Ascending aorta (tissue), 2 donors: ENCODE measurements around the gene PKN1. TPM values are rescaled to one million over a fixed set of nuclear protein-coding genes. Genes with fewer than 3 reads are reported as not detected.

Experiments used
- DNase-seq, 2 donors: peaks; one replicate each; pipeline ENCODE4 v3.0.0-alpha.2; 2019; ENCODE audit warnings: low spot score in 2 of 2
- H3K27ac ChIP-seq, 2 donors: fragments of 200-600 bp; sonication (generic); one replicate each; pipeline ENCODE4 v1.5.1; 2016 to 2017; ENCODE audit warnings: mild to moderate bottlenecking in 1 of 2
- H3K27me3 ChIP-seq: fragments of 200-600 bp; sonication (generic); one replicate; pipeline ENCODE4 v1.5.1; 2017
- H3K36me3 ChIP-seq, 2 donors: fragments of 200-600 bp; sonication (generic); one replicate each; pipeline ENCODE4 v1.5.1; 2016
- H3K4me1 ChIP-seq, 2 donors: fragments of 200-600 bp; sonication (generic); one replicate each; pipeline ENCODE4 v1.5.1; 2016 to 2017; ENCODE audit warnings: mild to moderate bottlenecking in 1 of 2
- H3K4me3 ChIP-seq, 2 donors: fragments of 200-600 bp; sonication (generic); one replicate each; pipeline ENCODE4 v1.5.1; 2016 to 2017; ENCODE audit warnings: mild to moderate bottlenecking in 1 of 2
- H3K9me3 ChIP-seq, 2 donors: fragments of 200-600 bp; sonication (generic); one replicate each; pipeline ENCODE4 v1.5.1; 2016
- intact Hi-C: fragments of 100-400 bp; cut with DNase I; formaldehyde crosslinking; loops from one replicate; pipeline ENCODE4 v1.15.1; 2023
- total RNA-seq: library from RNA; depleted of rRNA; stranded (reverse); fragments of >200 nt; gene quantifications from one replicate; pipeline ENCODE4 v1.1.0, GENCODE V29; 2016
- TF ChIP-seq, protein P1 (sequence below), 3 experiments: fragments of 200-600 bp in 2 of 3; fragments of 450-650 bp in 1 of 3; sonication (generic) in 2 of 3; IDR thresholded peaks; one replicate each; pipeline ENCODE4 v1.5.1; 2016 to 2019; ENCODE audit warnings: antibody characterized with exemption in 3 of 3, mild to moderate bottlenecking in 1 of 3, moderate library complexity in 1 of 3

The PKN1 gene
- total RNA-seq, 1 donor from 2014 or later = 231 TPM

- Histone ChIP-seq H3K36me3 (peaks cover 38 to 57% of the 10 kb centered on the region in 2 donors), H3K9me3 (no peaks in the 10 kb centered on the region)
- intact Hi-C loops = no loop called here
Observed at GRCh38 chr19:14482172-14482941, 49.3 kb downstream of the PKN1 start.

DNA sequence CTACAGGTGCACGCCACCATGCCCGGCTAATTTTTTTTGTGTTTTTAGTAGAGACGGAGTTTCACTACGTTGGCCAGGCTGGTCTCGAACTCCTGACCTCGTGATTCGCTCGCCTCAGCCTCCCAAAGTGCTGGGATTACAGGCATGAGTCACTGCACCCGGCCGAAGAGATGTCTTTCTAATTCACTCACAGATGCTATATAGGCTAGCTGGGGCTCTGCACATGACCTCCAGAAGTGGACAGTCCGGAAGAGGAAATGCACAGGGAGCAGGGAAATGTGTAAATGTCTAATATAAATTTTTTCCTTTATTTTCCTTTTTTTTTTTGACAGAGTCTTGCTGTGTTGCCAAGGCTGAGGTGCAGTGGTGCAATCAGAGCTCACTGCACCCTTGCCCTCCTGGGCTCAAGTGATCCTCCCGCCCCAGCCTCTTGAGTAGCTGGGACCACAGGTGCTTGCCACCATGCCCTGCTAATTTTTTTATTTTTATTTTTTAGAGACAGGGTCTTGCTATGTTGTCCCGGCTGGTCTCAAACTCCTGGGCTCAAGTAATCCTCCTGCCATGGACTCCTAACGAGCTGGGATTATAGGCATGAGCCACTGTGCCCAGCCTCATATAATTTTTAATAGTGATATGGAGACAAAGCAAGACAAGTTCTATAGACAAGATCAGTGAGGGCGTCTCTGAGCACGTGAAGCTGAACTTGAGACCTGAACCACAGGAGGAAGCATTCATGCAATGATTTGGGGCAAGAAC, 54.4 kb downstream of the PKN1 start:
- H3K4me3 ChIP-seq = no peak overlapping the region
- TF ChIP-seq, protein P1, sequence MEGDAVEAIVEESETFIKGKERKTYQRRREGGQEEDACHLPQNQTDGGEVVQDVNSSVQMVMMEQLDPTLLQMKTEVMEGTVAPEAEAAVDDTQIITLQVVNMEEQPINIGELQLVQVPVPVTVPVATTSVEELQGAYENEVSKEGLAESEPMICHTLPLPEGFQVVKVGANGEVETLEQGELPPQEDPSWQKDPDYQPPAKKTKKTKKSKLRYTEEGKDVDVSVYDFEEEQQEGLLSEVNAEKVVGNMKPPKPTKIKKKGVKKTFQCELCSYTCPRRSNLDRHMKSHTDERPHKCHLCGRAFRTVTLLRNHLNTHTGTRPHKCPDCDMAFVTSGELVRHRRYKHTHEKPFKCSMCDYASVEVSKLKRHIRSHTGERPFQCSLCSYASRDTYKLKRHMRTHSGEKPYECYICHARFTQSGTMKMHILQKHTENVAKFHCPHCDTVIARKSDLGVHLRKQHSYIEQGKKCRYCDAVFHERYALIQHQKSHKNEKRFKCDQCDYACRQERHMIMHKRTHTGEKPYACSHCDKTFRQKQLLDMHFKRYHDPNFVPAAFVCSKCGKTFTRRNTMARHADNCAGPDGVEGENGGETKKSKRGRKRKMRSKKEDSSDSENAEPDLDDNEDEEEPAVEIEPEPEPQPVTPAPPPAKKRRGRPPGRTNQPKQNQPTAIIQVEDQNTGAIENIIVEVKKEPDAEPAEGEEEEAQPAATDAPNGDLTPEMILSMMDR (IDR thresholded peaks at IDR 0.05) = no peak
- DNase-seq = no peak
- no peak overlapping the region for H3K27ac ChIP-seq
- H3K9me3 ChIP-seq = no peaks in the 10 kb centered on the region
- peaks cover 33 to 59% of the 10 kb centered on the region in 2 donors for H3K36me3 ChIP-seq
- H3K4me1 ChIP-seq = no peaks in the 10 kb centered on the region
- intact Hi-C loops = no loop called here
- H3K27me3 ChIP-seq = no peaks in the 10 kb centered on the region

More at GRCh38 chr19:14482172-14482941, 49.3 kb downstream of the PKN1 start:
- TF ChIP-seq, protein P1 (IDR thresholded peaks at IDR 0.05) = no peak
- no peak overlapping the region for H3K4me3 ChIP-seq
- H3K27me3 ChIP-seq = no peaks in the 10 kb centered on the region
- H3K27ac ChIP-seq = no peak overlapping the region
- H3K4me1 ChIP-seq = no peaks in the 10 kb centered on the region
- DNase-seq = no peak

DNA sequence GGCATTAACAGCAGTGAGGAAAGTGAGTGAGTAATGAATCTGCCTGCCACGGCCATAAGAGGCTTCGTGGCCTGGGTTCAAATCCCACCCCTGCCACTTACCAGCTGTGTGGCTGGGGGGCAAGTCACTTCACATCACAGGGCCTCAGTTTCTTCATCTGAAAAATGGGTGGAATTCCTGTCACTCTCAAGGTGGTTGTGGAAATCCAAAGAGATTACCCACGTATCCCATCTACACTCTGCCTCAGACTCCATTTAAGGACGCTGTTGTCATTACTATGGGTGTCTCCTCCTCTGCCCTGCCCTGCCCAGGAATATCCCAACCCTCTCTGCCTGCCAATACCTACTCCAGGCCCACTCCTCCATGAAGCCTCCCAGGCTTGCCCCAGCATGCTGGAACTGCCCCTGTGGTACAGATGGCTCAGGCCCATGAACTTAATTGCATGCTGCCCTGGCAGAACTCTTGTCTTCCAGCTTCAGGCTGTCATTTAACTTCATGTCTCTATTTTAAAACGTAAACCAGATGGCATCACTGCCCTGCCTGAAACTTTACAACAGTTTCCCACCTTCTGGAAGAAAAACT, 59.7 kb downstream of the PKN1 start:
- TF ChIP-seq, protein P1 (IDR thresholded peaks at IDR 0.05) = no peak
- Histone ChIP-seq H3K27me3 (no peaks in the 10 kb centered on the region), H3K4me1 (peaks cover 0 to 17% of the 10 kb centered on the region in 2 donors), H3K9me3 (no peaks in the 10 kb centered on the region), H3K36me3 (peaks cover 32 to 34% of the 10 kb centered on the region in 2 donors), H3K4me3 (no peak overlapping the region), H3K27ac (no peak overlapping the region)
- intact Hi-C loops = no loop called here
- no peak for DNase-seq

DNA sequence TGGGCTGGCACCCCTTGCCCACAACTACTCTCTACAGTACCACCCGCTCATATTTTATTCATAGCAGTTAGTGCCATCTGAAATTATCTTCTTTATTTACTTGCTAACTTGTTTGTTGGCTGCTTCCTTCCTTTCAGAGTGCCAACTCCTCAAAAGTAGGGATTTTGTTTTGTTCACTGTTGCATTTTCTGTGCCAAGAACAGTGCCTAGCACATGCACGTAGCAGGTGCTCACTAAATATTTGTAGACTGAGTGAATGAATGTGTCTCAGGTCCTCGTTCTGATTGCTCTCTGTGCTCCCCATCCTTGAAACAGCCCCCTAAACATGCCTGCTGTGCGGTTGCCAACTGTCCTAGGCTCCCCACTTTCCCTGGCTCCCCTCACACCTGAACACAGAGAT, 61.3 kb downstream of the PKN1 start:
- Histone ChIP-seq H3K4me3 (peak overlapping the region; percentile 90 to 93), H3K27me3 (no peaks in the 10 kb centered on the region), H3K4me1 (peaks cover 0 to 17% of the 10 kb centered on the region in 2 donors), H3K9me3 (no peaks in the 10 kb centered on the region), H3K27ac (no peak overlapping the region), H3K36me3 (peaks cover 18 to 24% of the 10 kb centered on the region in 2 donors)
- intact Hi-C loops = no loop called here
- no peak for DNase-seq
- TF ChIP-seq, protein P1 (IDR thresholded peaks at IDR 0.05) = no peak

- intact Hi-C loops = loop anchor here (5.0 kb wide), 2 partner anchors 192 to 413 kb away; no protein-coding TSS in a partner anchor
Observed at GRCh38 chr19:14494910-14495671, 62.0 kb downstream of the PKN1 start.

More at GRCh38 chr19:14494910-14495671, 62.0 kb downstream of the PKN1 start:
- peak overlapping the region; percentile 36 to 53 for H3K27ac ChIP-seq
- H3K9me3 ChIP-seq = no peaks in the 10 kb centered on the region
- peak overlapping the region; percentile 90 to 93 for H3K4me3 ChIP-seq
- TF ChIP-seq, protein P1 (IDR thresholded peaks at IDR 0.05) = no peak
- H3K4me1 ChIP-seq = peaks cover 0 to 17% of the 10 kb centered on the region in 2 donors
- peaks cover 15 to 20% of the 10 kb centered on the region in 2 donors for H3K36me3 ChIP-seq
- no peak for DNase-seq
- H3K27me3 ChIP-seq = no peaks in the 10 kb centered on the region
